ENCODE results near the gene ZNF280B. TPM values are rescaled to one million over a fixed set of nuclear protein-coding genes. Genes with fewer than 3 reads are reported as not detected.

The ZNF280B gene
- total and polyA plus RNA-seq, 12 donors: 0.01 to 2.7 (median 0.80) TPM

DNA sequence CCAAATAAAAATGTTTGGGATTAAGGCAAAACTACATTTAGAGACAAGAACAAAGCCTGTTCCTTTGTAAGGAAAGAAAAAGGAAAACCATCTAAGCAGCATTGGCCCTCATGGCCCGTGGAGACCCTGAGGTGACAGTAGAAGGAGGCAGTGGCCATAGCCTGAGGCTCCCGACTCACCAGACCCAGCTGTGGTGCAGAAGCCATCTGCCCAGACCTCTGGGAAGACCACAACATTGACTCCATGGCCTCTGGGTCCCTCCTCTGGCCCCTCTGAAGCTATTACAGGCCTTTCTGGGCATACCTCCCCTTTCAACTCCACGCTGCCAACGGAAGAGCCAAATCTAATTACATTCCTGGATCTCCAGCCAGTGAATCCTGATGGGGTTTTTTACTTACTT, 44.1 kb upstream of the ZNF280B start:
- ATAC-seq: no peak
- 57 to 61% methylated on average over 4 of the region's 4 CpGs for WGBS, 2 donors
- no peak for TF ChIP-seq CTCF (IDR thresholded peaks at IDR 0.05)

GRCh38 chr22:22550789-22551434, 42.4 kb upstream of the ZNF280B start:
- DNase-seq: no peak
- H3K9me3 ChIP-seq: no peaks in the 10 kb centered on the region
- no peak for TF ChIP-seq CTCF (IDR thresholded peaks at IDR 0.05)
- no peak overlapping the region for H3K4me3 ChIP-seq
- no peak overlapping the region for H3K27ac ChIP-seq
- 84 to 85% methylated on average over 8 of the region's 8 CpGs for WGBS, 2 donors
- ATAC-seq: no peak
- H3K36me3 ChIP-seq: no peaks in the 10 kb centered on the region
- peaks cover 0 to 19% (median 0%) of the 10 kb centered on the region in 7 donors for H3K27me3 ChIP-seq
- H3K4me1 ChIP-seq: peaks cover 0 to 11% (median 0%) of the 10 kb centered on the region in 9 donors
- intact Hi-C loops (cut with DNase I): no loop called here

More for the DNA sequence above, 44.1 kb upstream of the ZNF280B start:
- no peak overlapping the region for H3K4me3 ChIP-seq
- peaks cover 0 to 11% (median 0%) of the 10 kb centered on the region in 9 donors for H3K4me1 ChIP-seq
- no peaks in the 10 kb centered on the region for H3K36me3 ChIP-seq
- H3K9me3 ChIP-seq: no peaks in the 10 kb centered on the region
- peaks cover 0 to 12% (median 0%) of the 10 kb centered on the region in 7 donors for H3K27me3 ChIP-seq
- intact Hi-C loops (cut with DNase I): no loop called here
- no peak overlapping the region for H3K27ac ChIP-seq
- DNase-seq: no peak

GRCh38 chr22:22548910-22549309, 40.4 kb upstream of the ZNF280B start:
- no peaks in the 10 kb centered on the region for H3K36me3 ChIP-seq
- no peak for ATAC-seq
- no peak for TF ChIP-seq CTCF (IDR thresholded peaks at IDR 0.05)
- WGBS, 2 donors: 60 to 65% methylated on average over 1 of the region's 1 CpG
- DNase-seq: no peak
- intact Hi-C loops (cut with DNase I): no loop called here
- no peak overlapping the region for H3K4me3 ChIP-seq
- peaks cover 0 to 5% (median 0%) of the 10 kb centered on the region in 9 donors for H3K4me1 ChIP-seq
- H3K9me3 ChIP-seq: no peaks in the 10 kb centered on the region
- H3K27me3 ChIP-seq: peaks cover 0 to 19% (median 0%) of the 10 kb centered on the region in 7 donors
- no peak overlapping the region for H3K27ac ChIP-seq

- H3K9me3 ChIP-seq: no peaks in the 10 kb centered on the region
- peaks cover 0 to 5% (median 0%) of the 10 kb centered on the region in 9 donors for H3K4me1 ChIP-seq
- WGBS, 2 donors: 67 to 75% methylated on average over 9 of the region's 9 CpGs
- no peaks in the 10 kb centered on the region for H3K36me3 ChIP-seq
- peaks cover 0 to 20% (median under 1%) of the 10 kb centered on the region in 7 donors for H3K27me3 ChIP-seq
- no peak overlapping the region for H3K27ac ChIP-seq
- no peak overlapping the region for H3K4me3 ChIP-seq
- intact Hi-C loops (cut with DNase I): no loop called here
- no peak for TF ChIP-seq CTCF (IDR thresholded peaks at IDR 0.05)
- ATAC-seq: no peak
- no peak for DNase-seq
These were observed 39.8 kb upstream of the ZNF280B start for GRCh38 chr22:22548317-22548716.
